Left cardiac atrium (tissue), 4 donors: Measurements from ENCODE around the gene KCNJ10. TPM values are rescaled to one million over a fixed set of nuclear protein-coding genes. Genes with fewer than 3 reads are reported as not detected.

Experiments used
- ATAC-seq, 2 donors: fragments of 200-7000 bp; cut with Tn5 transposase; one replicate each; pipeline ENCODE4 v1.9.1; 2020; ENCODE audit warnings: mild to moderate bottlenecking in 2 of 2, moderate library complexity in 2 of 2
- DNase-seq: peaks from one replicate; pipeline ENCODE4 v3.0.0-alpha.2; 2020
- intact Hi-C, 2 donors: fragments of 100-400 bp; cut with DNase I; formaldehyde crosslinking; loops; one replicate each; pipeline versions ENCODE4 v1.14.1 to v1.15.1; 2022 to 2023
- total RNA-seq, 2 donors: library from RNA; stranded (reverse); fragmentation: NEBNext Ultra II Directional; extraction: Animal tissue kit (Norgen Biotek cat#: 25700); gene quantifications; one replicate each; pipeline ENCODE4 v1.2.1, GENCODE V29; 2021
- donor health status: DM: no; HTN: yes; CAD: no.
- donor health status: DM: no; HTN: yes; CAD: no; lungs with severe emphysema.
- donor health status: DM: yes; HTN: yes; CAD: no.
- donor health status: Dilated cardiomyopathy.

KCNJ10 gene
- total RNA-seq, 2 donors from 2014 or later, result 0.05 to 0.15 TPM

GRCh38 chr1:159986093-159986492, 83.9 kb downstream of the KCNJ10 start:
- no peak for ATAC-seq
- intact Hi-C loops, result no loop called here
- DNase-seq, result no peak

- intact Hi-C loops, result no loop called here
- ATAC-seq (no peak), DNase-seq (no peak)
These were observed 84.5 kb downstream of the KCNJ10 start for GRCh38 chr1:159985473-159985872.

DNA sequence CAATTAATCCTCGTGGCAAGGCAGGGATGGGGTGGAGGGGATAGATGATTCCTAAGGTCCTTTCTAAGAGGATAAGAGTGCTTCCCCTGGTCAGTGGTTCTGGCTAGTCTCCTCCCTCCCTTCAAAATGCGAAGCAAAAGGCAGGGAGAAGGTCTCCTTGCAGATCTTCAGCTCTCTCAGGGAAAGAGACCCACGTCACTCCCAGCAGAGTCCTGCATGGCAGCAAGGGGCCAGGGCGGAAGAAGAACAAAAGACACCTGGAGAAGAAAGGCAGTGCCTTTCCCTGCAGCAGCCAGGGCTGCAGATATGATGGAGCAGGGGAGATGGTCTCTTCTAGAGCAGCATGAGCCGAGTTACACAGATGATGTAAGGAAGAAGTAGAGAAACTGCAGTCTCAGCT, 86.3 kb downstream of the KCNJ10 start:
- intact Hi-C loops, result no loop called here
- no peak for ATAC-seq
- DNase-seq, result no peak

- intact Hi-C loops, result no loop called here
- ATAC-seq, result no peak
These were observed 87.7 kb downstream of the KCNJ10 start for GRCh38 chr1:159982280-159982679.

DNA sequence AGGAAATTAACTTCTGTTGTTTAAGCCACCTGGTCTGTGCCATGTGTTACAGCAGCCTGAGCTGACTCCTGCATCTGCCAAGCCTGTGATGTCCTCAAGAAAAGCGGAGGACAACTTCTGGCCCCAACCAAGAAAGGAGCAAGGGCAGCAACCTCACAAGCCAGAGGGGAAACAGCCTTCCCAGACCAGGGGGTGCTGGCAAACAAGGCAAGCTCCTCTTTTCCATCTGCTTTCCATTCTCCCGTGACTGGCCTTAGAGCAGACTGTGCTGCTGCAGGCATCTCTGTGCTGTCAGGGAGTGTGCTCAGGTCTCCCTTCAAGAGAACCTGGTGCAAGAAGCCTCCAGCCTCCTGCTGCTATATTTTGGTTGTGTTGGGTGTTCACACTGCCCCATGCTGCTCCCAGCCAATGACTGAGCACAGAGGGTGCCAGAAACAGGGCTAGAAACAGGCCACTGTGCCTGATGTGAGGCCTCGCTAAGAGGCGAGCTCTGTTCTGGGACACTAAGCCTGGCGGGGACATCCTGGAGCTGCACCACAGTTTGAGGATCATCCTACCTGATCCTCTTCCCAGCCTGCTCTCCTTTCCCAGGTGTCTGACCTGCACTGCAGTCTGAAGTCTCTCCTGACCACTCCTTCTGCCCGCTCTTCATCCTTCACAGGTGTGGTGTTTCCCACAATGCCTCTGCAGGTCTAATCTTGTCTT, 88.5 kb downstream of the KCNJ10 start:
- intact Hi-C loops, result no loop called here
- DNase-seq (no peak), ATAC-seq (no peak)

More at GRCh38 chr1:159982280-159982679, 87.7 kb downstream of the KCNJ10 start:
- no peak for DNase-seq

DNA sequence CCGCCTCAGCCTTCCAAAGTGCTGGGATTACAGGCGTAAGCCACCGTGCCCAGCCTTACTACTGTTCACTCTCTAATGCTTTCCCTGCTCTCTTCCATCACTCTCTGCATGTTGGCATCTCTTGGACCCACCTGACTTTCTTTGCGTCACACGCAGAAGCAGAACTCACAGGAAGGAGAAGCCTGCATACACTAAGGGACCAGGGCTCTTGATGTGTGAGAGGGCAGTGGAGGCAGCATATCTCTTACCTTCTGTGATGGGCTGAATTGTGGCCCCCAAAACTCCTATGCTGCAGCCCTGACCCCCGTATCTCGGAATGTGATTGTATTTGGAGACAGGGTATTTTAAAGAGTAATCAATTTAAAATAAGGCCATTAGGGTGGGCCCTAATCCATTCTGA, 89.2 kb downstream of the KCNJ10 start:
- intact Hi-C loops, result no loop called here
- ATAC-seq (no peak), DNase-seq (no peak)

- intact Hi-C loops, result no loop called here
- no peak for ATAC-seq
- no peak for DNase-seq
These were observed 89.9 kb downstream of the KCNJ10 start for GRCh38 chr1:159980076-159980475.

DNA sequence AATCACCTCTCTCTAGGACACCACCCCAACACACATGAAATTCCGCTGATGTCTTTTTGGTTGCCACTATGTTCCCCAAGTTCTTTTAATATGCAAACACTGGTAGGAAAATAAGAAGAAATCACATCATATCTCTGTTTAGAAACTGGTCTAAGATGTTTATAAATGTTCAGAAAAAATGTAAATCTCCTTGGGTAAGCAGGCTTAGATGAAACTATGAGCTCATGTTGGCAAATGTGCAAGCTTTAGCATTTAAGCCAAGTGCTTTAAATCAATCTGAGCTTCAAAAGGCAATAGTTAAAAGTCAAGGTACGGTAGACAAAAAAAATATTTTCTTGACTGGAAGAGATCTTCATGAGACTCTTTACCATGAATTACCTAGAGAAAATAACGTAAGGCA, 90.7 kb downstream of the KCNJ10 start:
- ATAC-seq (no peak), DNase-seq (no peak)
- intact Hi-C loops, result no loop called here

- intact Hi-C loops, result no loop called here
- DNase-seq (no peak), ATAC-seq (no peak)
These were observed 91.9 kb downstream of the KCNJ10 start for GRCh38 chr1:159978107-159978398.

- DNase-seq, result no peak
- no peak for ATAC-seq
- intact Hi-C loops, result no loop called here
These were observed 92.4 kb downstream of the KCNJ10 start for GRCh38 chr1:159977364-159978106.

- intact Hi-C loops, result no loop called here
- DNase-seq (no peak), ATAC-seq (no peak)
These were observed 95.5 kb downstream of the KCNJ10 start for GRCh38 chr1:159974350-159974965.

- ATAC-seq (no peak), DNase-seq (no peak)
- intact Hi-C loops, result no loop called here
These were observed 96.5 kb downstream of the KCNJ10 start for GRCh38 chr1:159973350-159973940.

DNA sequence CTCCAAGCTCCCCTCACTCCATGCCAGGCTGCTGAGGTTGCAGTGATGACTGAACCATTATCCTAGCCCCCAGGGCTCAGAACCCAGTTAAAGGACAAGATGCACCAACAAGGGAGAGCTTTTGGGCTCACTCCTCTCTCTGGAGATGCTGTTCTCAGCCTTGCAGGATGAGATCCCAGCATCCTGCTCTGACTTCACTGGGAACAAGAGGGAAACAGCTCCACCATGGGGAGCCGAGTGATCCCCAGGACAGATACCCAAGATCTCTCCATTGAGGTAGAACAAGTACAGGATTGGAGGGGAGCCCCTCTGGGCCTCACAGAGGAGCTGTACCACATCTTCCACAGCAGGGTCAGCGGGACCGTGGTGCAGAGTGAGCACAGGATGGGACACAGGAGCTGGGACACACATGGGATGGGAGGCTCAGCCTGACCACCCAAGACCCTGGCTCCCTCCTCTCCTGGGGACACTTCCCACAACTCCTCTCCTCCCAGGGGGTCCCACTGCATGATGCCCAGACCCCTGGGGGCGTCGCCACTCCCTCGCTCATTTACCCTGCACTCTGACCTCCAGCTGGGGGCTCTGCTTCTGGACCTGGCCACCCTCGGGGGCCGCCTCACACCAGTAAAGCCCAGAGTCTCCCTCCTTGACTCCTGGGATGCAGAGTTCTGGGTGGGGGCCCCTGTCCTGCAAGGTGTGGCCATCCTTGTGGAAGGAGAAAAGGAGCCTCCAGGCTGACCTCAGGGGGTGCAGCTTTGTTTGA, 97.3 kb downstream of the KCNJ10 start:
- ATAC-seq (no peak), DNase-seq (no peak)
- intact Hi-C loops, result no loop called here

- ATAC-seq, result peak; percentile 53 to 68
- intact Hi-C loops, result no loop called here
- DNase-seq, result no peak
These were observed 99.0 kb downstream of the KCNJ10 start for GRCh38 chr1:159970932-159971342.

- DNase-seq (no peak), ATAC-seq (no peak)
- intact Hi-C loops, result no loop called here
These were observed 101.1 kb downstream of the KCNJ10 start for GRCh38 chr1:159968901-159969300.

GRCh38 chr1:159965263-159965662, 104.7 kb downstream of the KCNJ10 start:
- intact Hi-C loops, result no loop called here
- DNase-seq (no peak), ATAC-seq (no peak)

DNA sequence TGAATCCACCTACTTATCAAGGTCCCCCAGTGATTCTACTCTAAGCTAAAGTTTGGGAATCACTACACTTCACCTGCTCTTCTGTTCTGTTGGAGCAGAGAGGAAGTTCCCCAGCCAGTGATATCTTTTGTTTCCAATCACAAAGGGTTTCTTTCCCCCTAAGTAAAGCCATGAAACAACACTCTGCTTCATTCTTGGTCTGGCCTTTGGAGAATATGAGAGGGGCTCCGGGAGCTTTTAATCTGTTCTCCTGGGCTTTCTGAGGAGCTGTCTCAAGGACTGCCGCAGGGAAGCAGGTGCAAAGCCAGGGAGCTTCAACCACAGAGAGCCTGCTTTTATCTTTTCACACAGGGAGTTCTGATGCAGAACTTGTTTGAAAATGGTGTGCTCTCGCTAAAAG, 105.8 kb downstream of the KCNJ10 start:
- intact Hi-C loops, result no loop called here
- ATAC-seq (no peak), DNase-seq (no peak)

- DNase-seq, result no peak
- intact Hi-C loops, result no loop called here
- no peak for ATAC-seq
These were observed 107.8 kb downstream of the KCNJ10 start for GRCh38 chr1:159962176-159962575.

GRCh38 chr1:159961636-159962035, 108.3 kb downstream of the KCNJ10 start:
- intact Hi-C loops, result no loop called here
- no peak for DNase-seq
- no peak for ATAC-seq
